Measurements from ENCODE around the gene CBX1. TPM values are rescaled to one million over a fixed set of nuclear protein-coding genes. Genes with fewer than 3 reads are reported as not detected.

CBX1 gene
- total and polyA plus RNA-seq, 4 donors: 3.4 to 11.6 (median 9.6) TPM

- WGBS: 1% methylated on average over 54 of the region's 54 CpGs
- peaks cover 10 to 35% (median 31%) of the 10 kb centered on the region in 4 donors for H3K4me1 ChIP-seq (ENCODE audit: control insufficient read depth in 4 of 4, insufficient read depth in 4 of 4, low read length in 3 of 4)
- H3K27me3 ChIP-seq (ENCODE audit: control insufficient read depth in 4 of 4, insufficient read depth in 4 of 4, low read length in 3 of 4): no peaks in the 10 kb centered on the region
- no peak for TF ChIP-seq EGR1 (IDR thresholded peaks at IDR 0.05; ENCODE audit: low read depth in 2 of 2)
- no peak for TF ChIP-seq YY1 (IDR thresholded peaks at IDR 0.05)
- TF ChIP-seq FOXA2 (IDR thresholded peaks at IDR 0.05): no peak
- TF ChIP-seq FOXA1 (IDR thresholded peaks at IDR 0.05): no peak
- no peak for TF ChIP-seq CTCF (IDR thresholded peaks at IDR 0.05; ENCODE audit: low read depth, low read length, missing input control)
- no peak for TF ChIP-seq SP1 (IDR thresholded peaks at IDR 0.05)
- no peak for TF ChIP-seq RAD21 (IDR thresholded peaks at IDR 0.05)
- TF ChIP-seq HNF4G (IDR thresholded peaks at IDR 0.05): no peak
- no peak for TF ChIP-seq REST (IDR thresholded peaks at IDR 0.05)
- no peak for TF ChIP-seq ZBTB33 (IDR thresholded peaks at IDR 0.05)
- no peak for TF ChIP-seq NR2F2 (IDR thresholded peaks at IDR 0.05)
- TF ChIP-seq HNF4A (conservative IDR thresholded peaks at IDR 0.05): no peak
- TF ChIP-seq TAF1 (conservative IDR thresholded peaks at IDR 0.05): no peak
- no peak for TF ChIP-seq RXRA (IDR thresholded peaks at IDR 0.05)
- TF ChIP-seq ATF3 (IDR thresholded peaks at IDR 0.05): no peak
- no peak overlapping the region for H3K27ac ChIP-seq (ENCODE audit: low read depth in 1 of 2, low read length in 2 of 2)
- no peak overlapping the region for H3K9ac ChIP-seq (ENCODE audit: low read depth in 1 of 2, low read length in 2 of 2)
- H3K9me3 ChIP-seq (ENCODE audit: control insufficient read depth in 4 of 4, low read length in 3 of 4): no peaks in the 10 kb centered on the region
- peak; percentile 56 for DNase-seq (ENCODE audit: low spot score)
- H3K36me3 ChIP-seq (ENCODE audit: control insufficient read depth in 4 of 4, insufficient read depth in 3 of 4, low read depth in 1 of 4, low read length in 3 of 4): peaks cover 0 to 1% (median 0%) of the 10 kb centered on the region in 4 donors
- peak overlapping the region in 2 of 3 donors; percentile 10 to 55 for H3K4me3 ChIP-seq (ENCODE audit: low read depth in 1 of 3, low read length in 3 of 3)
Observed at GRCh38 chr17:48024149-48025039, 76.9 kb downstream of the CBX1 start.
